Dedifferentiated amniotic fluid mesenchymal stem cell (primary cell): Measurements from ENCODE around the gene SLC7A10.
"Not testable (repeated sequence)": the region's sequence is repeated elsewhere in the genome, so short reads cannot be mapped to it uniquely, and the experiment has no call there.

Experiments used
- DNase-seq: peaks from one replicate; pipeline ENCODE4 v3.0.0-alpha.2; 2016; ENCODE audit errors: extremely low spot score

SLC7A10 gene

DNA sequence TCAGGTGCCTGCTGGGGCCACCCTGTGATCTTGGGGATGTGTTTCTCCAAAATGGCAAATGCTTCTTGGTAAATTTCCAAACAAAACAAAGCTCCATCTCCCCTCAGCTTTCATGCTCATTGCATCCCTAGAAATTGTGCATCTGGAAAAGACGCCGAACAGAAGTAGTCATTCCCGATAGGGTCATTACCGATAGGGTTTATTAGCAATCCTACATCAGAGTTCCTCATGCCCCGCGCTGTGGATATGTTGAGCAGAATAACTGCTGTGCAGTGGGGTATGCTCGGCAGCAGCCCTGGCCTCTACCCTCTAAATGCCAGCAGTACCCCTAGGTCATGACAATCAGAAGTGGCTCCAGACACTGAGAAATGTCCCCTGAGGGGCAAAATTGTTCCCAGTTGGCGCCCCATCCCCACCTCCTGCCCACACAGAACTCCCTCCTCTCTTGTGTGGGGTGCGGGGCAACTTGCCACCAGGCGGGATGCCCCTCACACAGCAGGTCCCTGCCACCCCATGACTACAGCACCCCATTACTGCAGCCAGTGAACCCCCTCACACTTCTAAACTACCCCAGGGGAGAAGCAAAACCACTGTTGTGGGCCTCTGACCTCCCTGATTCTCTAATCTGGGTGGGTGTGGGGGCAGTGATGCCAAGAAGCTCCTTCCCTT is 13.0 kb upstream of the SLC7A10 start:
- no peak for DNase-seq

DNA sequence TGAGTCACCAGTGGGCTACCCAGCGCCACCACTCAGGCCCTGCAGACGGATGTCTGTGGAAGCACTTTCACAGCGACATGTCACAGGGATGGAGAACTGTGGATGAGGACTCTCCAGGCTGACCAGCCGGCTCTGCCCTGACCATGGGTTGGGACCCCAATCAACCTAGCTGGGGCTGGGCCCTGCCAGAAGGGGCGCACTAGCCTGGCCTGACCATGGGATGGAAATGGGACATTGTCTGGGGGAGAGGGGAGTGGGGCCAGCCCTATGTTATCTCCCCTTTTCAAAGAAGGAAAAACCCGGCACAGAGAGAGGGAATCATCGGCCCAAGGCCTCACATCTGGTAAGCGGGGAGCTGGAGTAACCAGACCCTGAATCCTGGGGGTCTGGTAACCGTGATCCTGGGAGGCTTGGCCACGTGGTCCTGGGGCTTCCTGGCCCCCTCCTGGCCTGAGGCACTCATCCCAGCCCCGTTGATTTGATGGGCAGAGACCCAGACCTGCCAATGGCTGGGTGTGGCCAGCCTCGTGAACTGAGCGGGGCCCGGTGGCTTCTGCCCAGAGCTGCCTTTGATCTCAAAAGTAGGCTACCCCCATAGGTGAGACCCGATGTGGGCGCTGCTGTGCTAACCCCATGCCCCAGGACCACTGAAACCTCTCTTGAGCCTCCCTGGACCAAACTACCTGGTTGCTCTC is 11.2 kb upstream of the SLC7A10 start:
- DNase-seq, result no peak

DNA sequence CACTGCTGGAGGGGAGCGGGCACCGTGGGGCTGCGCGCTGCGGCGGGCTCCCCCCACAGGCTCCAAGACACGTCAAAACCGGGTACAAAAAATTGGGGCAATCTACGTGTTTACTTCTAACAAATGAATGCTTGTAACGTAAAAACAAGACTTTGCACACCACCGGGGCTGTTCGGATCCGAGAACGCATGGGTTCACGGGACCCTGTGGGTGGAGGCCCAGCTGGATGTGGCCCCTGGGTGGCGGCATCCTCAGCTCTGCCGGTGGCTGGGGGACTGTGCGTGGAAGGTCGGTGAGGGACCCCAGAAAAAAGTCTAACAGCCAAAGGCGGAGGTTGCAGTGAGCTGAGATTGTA is 10.3 kb upstream of the SLC7A10 start:
- DNase-seq, result no peak

DNA sequence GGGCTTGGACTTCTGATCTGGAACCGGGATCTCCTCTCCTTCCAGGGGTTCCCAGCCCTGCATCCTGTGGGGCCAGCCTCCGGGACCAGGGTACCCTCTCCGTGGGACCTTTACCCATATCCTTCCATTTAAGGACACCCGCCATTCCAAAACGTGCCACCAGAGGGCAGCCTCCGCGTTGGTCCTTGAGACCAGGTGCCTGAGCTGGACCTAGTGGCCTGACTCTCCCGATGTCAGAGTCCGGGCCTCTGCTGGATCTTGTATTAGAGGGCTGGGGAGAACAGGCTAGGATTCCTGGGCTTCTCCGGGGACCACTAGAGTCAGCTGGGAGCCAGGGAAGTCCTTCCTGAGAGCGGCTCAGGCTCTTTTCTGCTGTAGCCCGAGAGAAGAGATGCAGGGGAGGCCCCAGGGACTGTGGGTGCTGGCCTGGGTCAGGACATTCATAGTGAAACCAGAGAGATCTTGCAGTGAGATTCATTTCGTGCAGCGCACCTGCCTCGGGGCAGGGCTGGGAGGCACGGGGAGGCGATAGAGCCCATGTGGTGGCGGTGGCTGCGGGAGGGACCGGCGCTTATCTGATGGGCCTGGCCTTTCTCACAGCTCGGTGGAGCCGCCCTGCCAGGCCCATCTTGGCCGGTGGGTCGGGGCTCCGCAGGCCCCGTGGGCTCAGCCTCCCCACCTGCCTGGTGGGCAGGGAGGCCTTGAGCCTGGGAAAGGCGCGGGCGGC is 9.8 kb upstream of the SLC7A10 start:
- DNase-seq, result peak; percentile 62

DNA sequence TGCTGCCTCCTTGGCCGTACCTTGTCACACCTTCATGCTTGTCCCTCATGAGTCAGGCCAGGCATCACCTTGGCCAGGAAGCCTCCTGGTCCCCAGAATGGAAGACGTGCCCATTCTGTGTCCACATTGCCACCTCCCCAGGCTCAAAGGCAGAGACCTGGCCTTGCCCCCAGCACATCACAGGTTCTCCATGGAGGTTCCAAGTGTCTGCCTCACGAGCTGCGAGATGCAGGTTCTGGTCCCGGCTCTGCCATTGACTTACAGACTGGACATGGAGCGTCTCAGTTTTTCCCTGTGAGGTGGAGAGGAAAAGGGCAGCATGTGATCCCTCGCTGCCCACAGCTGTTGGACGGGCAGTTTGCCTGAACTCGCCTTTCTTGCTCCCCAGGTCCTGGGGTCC is 9.1 kb upstream of the SLC7A10 start:
- DNase-seq, result no peak

DNA sequence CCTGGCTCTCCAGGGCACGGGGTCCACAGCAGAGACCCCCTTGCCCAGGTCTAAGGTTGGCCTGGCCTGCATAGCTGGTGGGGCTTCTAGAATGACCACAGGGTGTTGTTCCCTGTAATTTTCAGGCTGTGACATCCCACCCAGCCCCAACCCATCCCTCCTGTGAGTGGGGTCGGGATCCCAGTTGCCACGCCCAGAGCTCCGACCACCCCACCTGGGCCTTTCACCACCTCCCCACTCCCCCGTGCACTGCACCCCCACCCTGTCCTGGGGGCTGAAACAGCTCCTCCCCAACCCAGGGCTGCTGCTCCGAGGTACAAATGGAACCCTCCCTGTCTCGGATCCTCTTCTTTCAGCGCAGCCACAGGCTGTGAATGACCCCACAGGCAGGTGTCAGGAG is 8.4 kb upstream of the SLC7A10 start:
- no peak for DNase-seq

DNA sequence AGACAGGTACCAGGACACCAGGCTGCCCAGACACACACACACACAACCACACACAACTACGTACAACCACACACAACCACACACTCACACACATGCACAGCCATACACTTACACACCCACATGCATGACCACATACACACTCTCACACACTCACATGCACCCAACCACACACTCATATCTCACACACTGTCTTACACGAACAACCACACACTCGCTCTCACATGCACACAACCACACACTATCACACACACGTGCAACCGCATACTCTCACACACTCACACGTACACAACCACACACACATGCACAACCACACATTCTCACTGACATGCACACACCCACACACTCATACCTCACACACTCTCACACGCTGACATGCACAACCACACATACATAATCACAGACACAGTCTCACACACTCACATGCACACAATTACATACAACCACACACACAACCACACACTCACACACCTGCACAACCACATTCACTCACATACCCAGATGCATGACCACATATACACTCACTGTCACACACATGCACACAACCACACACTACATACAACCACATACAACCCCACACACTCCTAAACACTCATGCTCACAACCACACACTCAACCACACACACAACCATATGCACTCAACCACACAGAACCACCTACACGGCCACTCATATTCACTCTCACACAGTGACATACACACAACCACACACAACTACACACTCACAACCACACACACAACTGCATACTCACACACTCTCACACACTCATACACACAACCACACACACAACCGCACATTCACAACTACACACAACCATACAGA is 7.6 kb upstream of the SLC7A10 start:
- DNase-seq, result no peak

DNA sequence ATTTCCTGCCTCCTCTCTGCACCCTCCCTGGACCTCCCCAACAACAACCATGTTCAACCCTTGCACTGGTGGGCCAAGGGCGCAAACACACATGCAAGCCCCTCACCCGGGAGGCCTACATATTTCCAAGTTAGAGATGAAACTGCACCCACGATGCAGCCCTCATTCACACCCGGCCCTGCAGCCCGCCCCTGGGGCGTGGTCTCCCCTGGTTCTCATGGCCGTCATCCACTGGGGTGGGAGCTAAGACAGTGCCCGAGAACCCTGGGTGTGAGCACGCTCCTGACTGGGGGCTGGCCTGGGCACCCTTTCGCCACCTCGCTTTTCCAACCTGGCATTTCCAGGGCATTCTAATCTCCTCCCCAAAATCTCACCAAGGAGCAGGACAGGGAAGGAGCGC is 7.0 kb upstream of the SLC7A10 start:
- no peak for DNase-seq

DNA sequence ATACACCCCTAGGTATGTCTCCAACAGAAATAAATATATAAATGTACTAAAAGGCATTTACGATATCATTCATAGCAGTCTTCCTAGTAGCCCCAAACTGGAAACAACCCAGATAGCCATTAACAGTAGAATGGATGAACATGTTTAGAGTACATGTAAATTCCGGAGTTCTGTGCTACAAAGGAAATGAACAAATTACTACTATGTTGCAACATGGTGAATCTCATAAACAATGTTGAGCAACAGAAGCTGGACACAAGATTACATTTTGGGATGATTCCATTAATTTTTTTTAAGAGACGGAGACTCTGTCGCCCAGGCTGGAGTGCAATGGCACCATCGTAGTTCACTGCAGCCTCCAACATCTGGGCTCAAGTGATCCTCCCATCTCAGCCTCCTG is 5.9 kb upstream of the SLC7A10 start:
- no peak for DNase-seq

DNA sequence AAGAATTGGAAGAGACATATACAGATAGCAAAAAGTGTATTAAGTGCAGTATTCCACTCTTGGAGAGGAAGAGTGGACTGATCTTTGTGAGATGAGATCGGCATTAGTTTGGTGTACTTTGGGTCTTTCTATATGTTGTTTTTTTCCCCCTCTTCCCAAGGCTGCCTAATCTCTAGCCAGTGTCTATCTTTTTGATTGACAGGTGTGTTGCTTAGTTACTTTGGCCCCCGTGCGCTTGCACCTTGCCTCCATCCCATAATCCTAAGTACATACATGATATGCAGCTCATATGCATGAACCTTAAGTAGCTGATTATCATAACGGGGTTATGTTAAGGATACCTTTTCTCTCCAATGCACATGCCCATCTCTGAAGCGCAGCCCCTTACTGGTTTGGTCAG is 4.3 kb upstream of the SLC7A10 start:
- DNase-seq, result no peak

DNA sequence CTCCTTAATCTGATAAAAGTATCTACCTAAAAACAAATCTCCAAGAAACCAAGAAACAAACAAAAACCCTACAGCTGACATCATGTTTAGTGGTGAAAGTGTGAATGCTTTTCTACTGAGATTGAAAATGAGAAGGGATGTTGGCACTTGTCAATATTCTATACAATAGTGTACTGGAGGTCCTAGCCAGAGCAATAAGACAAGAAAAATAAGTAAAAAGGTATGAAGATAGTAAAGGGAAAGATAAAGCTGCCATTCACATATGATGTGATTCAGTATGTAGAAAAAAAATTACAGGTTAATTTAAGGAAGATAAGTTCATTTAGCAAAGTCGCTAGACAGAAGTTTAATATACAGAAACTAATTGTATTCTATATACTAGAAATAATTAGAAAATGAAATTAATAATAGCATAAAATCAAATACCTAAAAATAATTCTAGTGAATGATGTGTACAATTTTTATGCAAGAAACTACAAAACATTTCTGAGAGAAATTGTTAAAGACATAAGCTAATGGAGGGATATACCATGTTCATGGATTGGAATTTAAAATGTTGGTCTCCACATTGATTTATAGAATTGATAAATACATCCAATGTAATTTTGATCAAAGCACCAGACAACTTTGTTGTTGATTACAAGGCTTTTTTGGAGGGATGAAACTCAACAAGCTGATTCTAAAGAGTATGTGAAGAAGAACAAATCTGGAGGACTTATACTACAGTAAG is 2.4 kb upstream of the SLC7A10 start:
- DNase-seq, result no peak

DNA sequence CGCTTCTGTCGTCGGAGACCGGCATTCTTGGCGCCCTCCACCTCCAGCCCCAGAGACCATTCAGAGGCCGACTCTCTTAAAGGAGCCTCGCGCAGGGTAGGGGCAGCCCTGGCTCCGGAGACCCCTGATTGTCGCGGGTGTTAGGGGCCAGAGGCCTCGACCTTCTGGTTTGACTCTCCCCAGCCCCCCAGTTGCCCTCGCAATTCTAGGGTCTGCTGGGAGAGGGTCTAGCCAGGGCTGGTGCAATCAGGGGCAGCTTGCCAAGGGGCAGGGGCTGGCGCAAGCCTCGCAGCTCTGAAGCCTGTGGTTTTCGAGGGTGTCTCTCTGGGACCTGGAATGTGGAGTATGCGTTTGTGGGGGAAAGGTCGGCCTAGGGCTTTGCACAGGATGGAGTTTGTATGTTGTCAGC is 1.6 kb upstream of the SLC7A10 start:
- no peak for DNase-seq

DNA sequence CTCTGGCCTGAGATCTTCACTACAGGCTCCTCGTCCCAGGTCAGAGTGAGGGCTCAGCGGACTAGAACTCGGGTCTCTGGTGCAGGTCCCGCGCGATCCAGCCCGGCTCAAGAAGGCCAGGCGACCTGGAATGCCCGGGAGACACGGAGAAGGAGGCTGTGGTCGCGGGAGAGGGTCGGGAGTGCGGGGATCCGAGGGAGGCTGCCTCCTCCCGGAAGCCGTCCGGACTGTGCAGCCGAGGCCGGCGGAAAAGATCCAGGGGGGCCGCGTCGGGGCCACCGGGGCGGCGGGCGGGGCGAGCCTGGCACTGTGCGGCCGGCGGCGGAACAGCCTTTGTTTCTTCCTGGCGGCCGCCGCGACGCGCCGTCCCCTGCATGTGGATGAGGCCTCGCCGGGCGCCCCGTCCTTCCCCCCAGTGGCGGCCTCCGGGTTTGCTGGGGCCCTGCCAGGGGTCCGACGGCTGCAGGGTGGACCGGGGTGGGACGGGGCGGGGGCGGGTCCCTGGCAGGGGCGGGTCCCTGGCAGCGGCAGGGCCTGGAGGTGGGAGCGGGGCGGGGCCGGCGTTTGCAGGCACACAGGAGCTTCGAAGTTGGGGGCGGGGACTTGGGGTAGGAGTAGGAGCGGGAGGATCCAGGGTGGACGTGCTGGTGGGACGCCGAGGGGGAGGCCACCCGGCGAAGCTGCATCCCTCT is 1.0 kb upstream of the SLC7A10 start:
- DNase-seq, result no peak

DNA sequence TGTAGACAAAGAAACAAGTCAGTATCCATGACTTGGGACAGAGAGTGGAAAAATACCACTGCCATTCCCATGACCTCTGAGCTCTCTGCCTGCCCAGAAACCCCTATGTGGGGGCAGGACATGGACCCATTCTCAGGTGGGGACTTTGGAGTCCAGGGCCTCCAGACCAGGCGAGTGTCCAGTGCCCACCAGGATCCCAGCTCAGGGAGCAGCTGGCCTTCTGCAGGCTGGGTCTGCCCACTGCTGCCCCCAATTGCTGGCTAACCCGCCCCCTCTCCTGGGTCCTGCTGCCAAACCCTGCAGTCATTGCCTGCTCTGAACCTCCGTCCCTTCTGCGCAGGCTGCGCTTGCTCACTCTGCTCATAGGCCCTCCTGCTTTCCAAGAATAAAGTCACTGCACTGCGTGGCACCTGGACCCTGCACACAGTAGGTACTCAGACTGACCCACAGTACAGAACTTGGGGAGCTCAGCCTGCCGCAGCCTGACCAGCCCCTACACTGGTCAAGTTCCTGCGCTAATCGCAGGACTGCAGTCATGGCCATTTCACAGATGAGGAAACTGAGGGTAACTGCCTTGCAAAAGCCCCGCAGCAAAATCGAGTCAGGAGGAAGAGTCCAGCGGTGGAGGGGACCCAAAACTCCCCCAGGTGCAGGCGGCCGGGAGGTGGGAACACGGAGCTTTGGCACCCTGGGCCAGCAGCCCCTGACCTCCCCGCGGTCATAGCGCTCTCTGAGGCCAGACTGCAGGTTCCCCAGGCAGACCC is 774 bp downstream of the SLC7A10 start:
- DNase-seq, result no peak

DNA sequence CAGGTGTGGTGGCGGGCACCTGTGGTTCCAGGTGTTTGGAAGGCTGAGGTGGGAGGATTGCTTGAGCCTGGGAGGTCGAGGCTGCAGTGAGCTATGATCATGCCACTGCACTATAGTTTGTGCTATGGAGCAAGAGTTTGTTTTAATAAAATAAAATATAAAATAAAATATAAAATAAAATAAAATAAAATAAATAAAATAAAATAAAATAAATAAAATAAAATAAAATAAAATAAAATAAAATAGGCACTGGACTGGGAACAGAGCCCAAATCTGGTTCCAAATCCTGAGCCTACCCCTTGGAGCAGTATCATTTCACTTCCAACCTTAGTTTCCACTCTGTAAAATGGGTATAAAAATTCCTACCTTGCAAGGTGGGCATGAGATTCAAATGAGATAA is 3.4 kb downstream of the SLC7A10 start:
- not testable (repeated sequence) for DNase-seq

DNA sequence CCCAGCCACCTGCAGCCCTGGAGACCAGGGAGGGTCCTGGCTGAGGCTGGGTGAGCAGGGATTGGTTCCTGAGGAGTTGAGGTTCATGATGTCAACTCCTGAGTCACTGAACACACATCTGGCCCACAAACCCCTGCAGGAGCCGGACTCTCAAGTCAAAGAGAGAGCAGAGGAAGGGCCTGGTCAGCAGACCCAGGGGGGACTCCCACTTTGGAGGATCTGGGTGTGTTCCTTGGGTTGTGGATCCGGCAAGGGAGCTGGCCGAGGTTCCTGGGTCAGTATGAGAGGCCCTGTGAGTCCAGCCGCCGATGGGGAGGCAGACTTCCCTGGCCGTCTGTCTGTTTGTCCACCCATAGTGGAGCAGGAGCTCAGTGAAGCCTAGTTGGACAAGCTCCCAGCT is 4.0 kb downstream of the SLC7A10 start:
- no peak for DNase-seq

DNA sequence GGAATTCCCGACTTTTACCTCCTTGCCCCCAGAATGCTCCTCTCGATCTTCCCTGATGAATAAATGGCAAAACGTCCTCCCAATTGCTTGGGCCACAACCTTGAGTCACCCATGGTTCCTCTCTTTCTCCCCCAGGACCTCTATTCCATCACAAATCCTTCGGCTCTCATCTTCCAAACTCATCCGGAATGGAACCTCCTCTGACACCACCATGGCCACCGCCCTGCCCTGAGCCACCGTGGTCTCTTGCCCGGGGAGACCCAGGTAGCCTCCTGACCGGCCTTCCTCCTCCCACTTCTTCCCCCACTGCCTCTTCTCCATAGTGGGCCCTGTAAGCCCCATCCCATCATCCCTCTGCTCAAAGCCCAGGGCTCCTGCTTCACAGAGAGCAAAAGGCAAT is 4.9 kb downstream of the SLC7A10 start:
- no peak for DNase-seq

DNA sequence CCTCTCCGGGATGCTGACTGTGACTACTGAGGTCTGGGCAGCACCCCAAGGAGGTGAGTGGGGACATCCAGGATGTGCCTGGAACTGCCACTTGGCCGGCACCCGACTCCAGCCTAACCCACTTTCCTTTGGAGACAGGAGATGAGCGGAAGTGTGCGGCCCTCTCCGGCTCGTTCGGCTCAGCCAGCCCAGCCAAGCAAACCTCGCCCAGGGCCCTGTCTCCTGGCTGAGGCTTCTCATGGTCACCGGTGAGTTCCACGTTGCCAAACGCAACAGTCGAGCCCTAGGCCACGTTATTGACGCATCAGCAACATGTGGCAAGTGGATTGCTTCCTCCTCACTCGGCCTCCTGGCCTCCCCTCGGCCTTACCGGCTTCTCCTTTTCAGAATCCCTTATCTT is 5.5 kb downstream of the SLC7A10 start:
- DNase-seq, result no peak

DNA sequence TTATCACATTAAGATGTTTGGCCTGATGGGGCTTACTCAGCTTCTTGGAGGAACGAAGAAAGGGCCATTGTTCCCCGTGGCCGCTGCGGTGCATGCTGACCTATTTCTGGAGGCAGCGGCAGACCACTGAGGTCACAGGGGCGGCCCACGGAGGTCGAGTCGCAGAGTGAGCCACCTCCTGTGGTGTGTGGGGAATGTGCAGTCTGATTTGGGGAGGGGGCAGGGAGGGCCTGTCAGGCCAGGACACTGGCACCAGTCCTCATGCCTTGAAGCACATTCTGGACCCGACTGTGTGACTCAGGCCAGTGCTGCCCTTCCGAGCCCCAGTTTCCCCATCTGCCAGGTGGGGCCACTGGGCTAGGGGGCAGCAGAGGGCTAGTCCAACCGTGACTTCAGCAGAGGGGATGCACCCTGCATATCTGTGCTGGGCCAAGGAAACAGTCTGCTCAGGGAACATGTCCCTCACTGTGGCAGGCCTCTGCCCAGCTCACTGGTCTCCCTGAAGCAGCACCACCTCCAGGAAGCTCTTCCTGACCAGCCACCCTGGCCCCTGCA is 6.3 kb downstream of the SLC7A10 start:
- DNase-seq, result no peak

DNA sequence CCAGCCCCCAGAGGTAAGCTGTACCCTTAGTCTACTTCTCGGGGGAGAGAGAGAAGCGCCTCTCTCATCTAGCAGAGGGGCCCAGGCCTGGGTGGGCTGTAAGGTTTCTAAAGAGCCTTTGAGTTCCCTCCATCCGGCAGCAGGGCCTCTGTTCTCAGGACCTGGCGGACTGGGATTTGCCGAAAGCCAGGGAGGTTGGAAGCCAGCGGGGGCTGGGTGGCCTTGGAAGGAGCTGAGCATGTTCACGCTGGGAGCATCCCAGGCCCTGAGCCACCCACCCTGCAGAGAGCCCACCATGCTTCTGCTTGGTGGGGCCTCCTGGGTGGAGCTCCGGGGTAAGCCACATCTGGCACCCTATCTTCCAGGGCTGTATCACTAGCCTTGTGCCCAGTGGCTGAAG is 7.8 kb downstream of the SLC7A10 start:
- no peak for DNase-seq
